Fibroblast of skin of abdomen (primary cell): ENCODE results near the gene SYNJ2.

Experiments
- DNase-seq: peaks from one replicate; pipeline ENCODE4 v3.0.0-alpha.2; 2013

The SYNJ2 gene

GRCh38 chr6:158060455-158061360 lies 79.0 kb downstream of the SYNJ2 start:
- peak; percentile 87 for DNase-seq

GRCh38 chr6:158061361-158061708 lies 79.7 kb downstream of the SYNJ2 start:
- DNase-seq, result no peak

- DNase-seq, result no peak
These were observed 80.2 kb downstream of the SYNJ2 start for GRCh38 chr6:158061709-158062461.

- no peak for DNase-seq
These were observed 82.1 kb downstream of the SYNJ2 start for GRCh38 chr6:158063736-158064135.

- no peak for DNase-seq
These were observed 83.1 kb downstream of the SYNJ2 start for GRCh38 chr6:158064725-158065251.

- no peak for DNase-seq
These were observed 84.6 kb downstream of the SYNJ2 start for GRCh38 chr6:158066136-158066781.

GRCh38 chr6:158067436-158068015 lies 85.9 kb downstream of the SYNJ2 start:
- no peak for DNase-seq

- no peak for DNase-seq
These were observed 86.7 kb downstream of the SYNJ2 start for GRCh38 chr6:158068156-158068892.

GRCh38 chr6:158068893-158069799 lies 87.5 kb downstream of the SYNJ2 start:
- peak; percentile 18 for DNase-seq

- peak; percentile 46 for DNase-seq
These were observed 88.1 kb downstream of the SYNJ2 start for GRCh38 chr6:158069800-158070195.

GRCh38 chr6:158070513-158070912 lies 88.8 kb downstream of the SYNJ2 start:
- DNase-seq, result no peak

GRCh38 chr6:158071121-158072082 lies 89.7 kb downstream of the SYNJ2 start:
- no peak for DNase-seq

- peak; percentile 62 for DNase-seq
These were observed 90.5 kb downstream of the SYNJ2 start for GRCh38 chr6:158072083-158072721.

GRCh38 chr6:158073776-158074175 lies 92.1 kb downstream of the SYNJ2 start:
- DNase-seq, result no peak

GRCh38 chr6:158076548-158076947 lies 94.9 kb downstream of the SYNJ2 start:
- DNase-seq, result no peak

GRCh38 chr6:158077676-158078075 lies 96.0 kb downstream of the SYNJ2 start:
- DNase-seq, result no peak

- DNase-seq, result no peak
These were observed 96.7 kb downstream of the SYNJ2 start for GRCh38 chr6:158078320-158078719.

GRCh38 chr6:158080849-158081656 lies 99.4 kb downstream of the SYNJ2 start:
- no peak for DNase-seq
